MCF 10A (cell line): Measurements from ENCODE around the gene LPP. TPM values are rescaled to one million over a fixed set of nuclear protein-coding genes. Genes with fewer than 3 reads are reported as not detected.
A peak's percentile ranks its signal among the peaks of the same experiment; 100 is the strongest.

Experiments
- BruUV-seq: library from RNA; stranded (reverse); fragments of 400-500 nt; replicated peaks from 2 replicates; lab custom pipeline; 2021; lab: Mats Ljungman, UMichigan
- CTCF ChIA-PET: fragments of 300-600 bp; sonication (Branson Sonifier 250); formaldehyde crosslinking; extraction: SDS; loops from one replicate; lab custom pipeline; 2021; ENCODE audit warnings: antibody characterized with exemption, inconsistent platforms; lab: Yijun Ruan, JAX
- POLR2A ChIA-PET: fragments of 300-600, 350-650 bp; sonication (Branson Sonifier 250); formaldehyde crosslinking; extraction: SDS; loops from one replicate; lab custom pipeline; 2020; ENCODE audit warnings: antibody characterized with exemption, inconsistent platforms; lab: Yijun Ruan, JAX
- DNase-seq: peaks from one replicate; pipeline ENCODE4 v3.0.0-alpha.2; 2018; ENCODE audit not compliant: unreplicated experiment
- H3K27ac Mint-ChIP-seq: one replicate; pipeline ENCODE4 v1.8.0; 2022; ENCODE audit warnings: mild to moderate bottlenecking, low read depth, mixed read lengths; ENCODE audit not compliant: unreplicated experiment
- H3K27me3 Mint-ChIP-seq: one replicate; pipeline ENCODE4 v1.8.0; 2022; ENCODE audit warnings: mixed read lengths; ENCODE audit not compliant: insufficient read depth, unreplicated experiment
- H3K36me3 Mint-ChIP-seq: one replicate; pipeline ENCODE4 v1.8.0; 2022; ENCODE audit warnings: mild to moderate bottlenecking, moderate library complexity, mixed read lengths; ENCODE audit not compliant: insufficient read depth, unreplicated experiment
- H3K4me1 Mint-ChIP-seq: one replicate; pipeline ENCODE4 v1.8.0; 2022; ENCODE audit warnings: mixed read lengths; ENCODE audit not compliant: insufficient read depth, unreplicated experiment
- H3K4me3 Mint-ChIP-seq: one replicate; pipeline ENCODE4 v1.8.0; 2022; ENCODE audit warnings: mild to moderate bottlenecking, moderate library complexity, mixed read lengths; ENCODE audit not compliant: unreplicated experiment
- H3K9me3 Mint-ChIP-seq: one replicate; pipeline ENCODE4 v1.8.0; 2022; ENCODE audit warnings: mixed read lengths; ENCODE audit not compliant: unreplicated experiment
- intact Hi-C: fragments of 100-400 bp; cut with micrococcal nuclease; formaldehyde crosslinking; loops from 2 replicates; pipeline ENCODE4 v1.14.1; 2022
- total RNA-seq: library from RNA; stranded (reverse); gene quantifications from 2 replicates; pipeline ENCODE4 v1.2.3, GENCODE V29; 2022
- TF ChIP-seq, protein P1 (sequence below): fragments of 200-600 bp; IDR thresholded peaks from one replicate; pipeline ENCODE4 v1.8.0; 2022; ENCODE audit warnings: antibody characterized with exemption, mild to moderate bottlenecking; ENCODE audit not compliant: unreplicated experiment

LPP gene
- total RNA-seq, 1 experiment from 2014 or later: 117 TPM

GRCh38 chr3:188553569-188553968 lies 399.6 kb downstream of the LPP start:
- no peaks in the 10 kb centered on the region for H3K9me3 Mint-ChIP-seq
- H3K4me3 Mint-ChIP-seq: no peak overlapping the region
- TF ChIP-seq, protein P1, sequence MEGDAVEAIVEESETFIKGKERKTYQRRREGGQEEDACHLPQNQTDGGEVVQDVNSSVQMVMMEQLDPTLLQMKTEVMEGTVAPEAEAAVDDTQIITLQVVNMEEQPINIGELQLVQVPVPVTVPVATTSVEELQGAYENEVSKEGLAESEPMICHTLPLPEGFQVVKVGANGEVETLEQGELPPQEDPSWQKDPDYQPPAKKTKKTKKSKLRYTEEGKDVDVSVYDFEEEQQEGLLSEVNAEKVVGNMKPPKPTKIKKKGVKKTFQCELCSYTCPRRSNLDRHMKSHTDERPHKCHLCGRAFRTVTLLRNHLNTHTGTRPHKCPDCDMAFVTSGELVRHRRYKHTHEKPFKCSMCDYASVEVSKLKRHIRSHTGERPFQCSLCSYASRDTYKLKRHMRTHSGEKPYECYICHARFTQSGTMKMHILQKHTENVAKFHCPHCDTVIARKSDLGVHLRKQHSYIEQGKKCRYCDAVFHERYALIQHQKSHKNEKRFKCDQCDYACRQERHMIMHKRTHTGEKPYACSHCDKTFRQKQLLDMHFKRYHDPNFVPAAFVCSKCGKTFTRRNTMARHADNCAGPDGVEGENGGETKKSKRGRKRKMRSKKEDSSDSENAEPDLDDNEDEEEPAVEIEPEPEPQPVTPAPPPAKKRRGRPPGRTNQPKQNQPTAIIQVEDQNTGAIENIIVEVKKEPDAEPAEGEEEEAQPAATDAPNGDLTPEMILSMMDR: no peak
- DNase-seq: no peak
- POLR2A ChIA-PET: interaction anchor here (0.6 to 1.9 kb wide), 3 partner anchors 10 to 394 kb away, joined by 3 to 10 read pairs (median 3); no protein-coding TSS in a partner anchor
- H3K4me1 Mint-ChIP-seq: peaks cover 6% of the 10 kb centered on the region
- no peaks in the 10 kb centered on the region for H3K36me3 Mint-ChIP-seq
- no peaks in the 10 kb centered on the region for H3K27me3 Mint-ChIP-seq
- BruUV-seq: no TSS peak
- intact Hi-C loops: no loop called here
- CTCF ChIA-PET: interaction anchor here (0.7 kb wide), 1 partner anchor 79 kb away, joined by 3 read pairs; no protein-coding TSS in a partner anchor
- H3K27ac Mint-ChIP-seq: no peak overlapping the region

- peak; percentile 42 for DNase-seq
- H3K36me3 Mint-ChIP-seq: no peaks in the 10 kb centered on the region
- POLR2A ChIA-PET: interaction anchor here (0.8 to 1.9 kb wide), 5 partner anchors 10 to 814 kb away, joined by 3 to 10 read pairs (median 4); no protein-coding TSS in a partner anchor
Measured at GRCh38 chr3:188554404-188554803, 400.4 kb downstream of the LPP start.

GRCh38 chr3:188557235-188557634 lies 403.3 kb downstream of the LPP start:
- TF ChIP-seq, protein P1: no peak

More at GRCh38 chr3:188554404-188554803, 400.4 kb downstream of the LPP start:
- Mint-ChIP-seq H3K4me3 (no peak overlapping the region), H3K27ac (no peak overlapping the region), H3K4me1 (peaks cover 13% of the 10 kb centered on the region), H3K9me3 (no peaks in the 10 kb centered on the region), H3K27me3 (no peaks in the 10 kb centered on the region)
- CTCF ChIA-PET: no interaction called here
- TF ChIP-seq, protein P1: no peak
- BruUV-seq: no TSS peak
- intact Hi-C loops: no loop called here

GRCh38 chr3:188558343-188559071 lies 404.6 kb downstream of the LPP start:
- Mint-ChIP-seq H3K4me3 (no peak overlapping the region), H3K36me3 (no peaks in the 10 kb centered on the region), H3K9me3 (no peaks in the 10 kb centered on the region), H3K27ac (no peak overlapping the region), H3K27me3 (no peaks in the 10 kb centered on the region), H3K4me1 (peaks cover 13% of the 10 kb centered on the region)
- ChIA-PET CTCF (interaction anchor here (0.6 kb wide), 2 partner anchors 13 to 395 kb away, joined by 3 to 4 read pairs; no protein-coding TSS in a partner anchor), POLR2A (interaction anchor here (0.7 to 2.1 kb wide), 4 partner anchors 11 to 27 kb away, joined by 4 to 7 read pairs (median 5); no protein-coding TSS in a partner anchor)
- DNase-seq: peak; percentile 8
- BruUV-seq: no TSS peak
- TF ChIP-seq, protein P1: no peak
- intact Hi-C loops: no loop called here

More at GRCh38 chr3:188557235-188557634, 403.3 kb downstream of the LPP start:
- Mint-ChIP-seq H3K27me3 (no peaks in the 10 kb centered on the region), H3K4me1 (peaks cover 13% of the 10 kb centered on the region), H3K4me3 (no peak overlapping the region), H3K9me3 (no peaks in the 10 kb centered on the region), H3K27ac (no peak overlapping the region), H3K36me3 (no peaks in the 10 kb centered on the region)
- DNase-seq: no peak
- POLR2A ChIA-PET: interaction anchor here (1.3 kb wide), 1 partner anchor 13 kb away, joined by 4 read pairs; no protein-coding TSS in a partner anchor
- no TSS peak for BruUV-seq
- CTCF ChIA-PET: no interaction called here
- intact Hi-C loops: no loop called here
